ENCODE measurements around the gene TCL1A. TPM values are rescaled to one million over a fixed set of nuclear protein-coding genes. Genes with fewer than 3 reads are reported as not detected.
"Not testable (repeated sequence)": the region's sequence is repeated elsewhere in the genome, so short reads cannot be mapped to it uniquely, and the experiment has no call there.

Gene TCL1A
- total RNA-seq = 10 to 100 TPM in 1 of 4 donors, 1 to 10 TPM in 1, not detected in 2; 3.2 to 14.9 TPM

GRCh38 chr14:95713596-95714371, at the start of gene TCL1A:
Gene TCL1A, minus strand, starts transcription at chr14:95714125. Its CDS starts 59 bp downstream, at chr14:95714066.
- Histone ChIP-seq H3K4me3 (peak within 1 kb of the TSS in 1 of 4 donors; percentile 18), H3K4me1 (no peaks in the 10 kb centered on the region), H3K27ac (peak within 1 kb of the TSS in 1 of 4 donors; percentile 53), H3K36me3 (no peaks in the 10 kb centered on the region), H3K9me3 (no peaks in the 10 kb centered on the region), H3K27me3 (peaks cover 0 to 6% of the 10 kb centered on the region in 2 donors)
- DNase-seq = peak in 2 of 3 donors; percentile 57 to 67
- no peak for TF ChIP-seq POLR2A (IDR thresholded peaks at IDR 0.05)
- no peak for TF ChIP-seq CTCF (IDR thresholded peaks at IDR 0.05)

- H3K36me3 ChIP-seq, H3K27ac ChIP-seq, DNase-seq, H3K27me3 ChIP-seq, H3K4me1 ChIP-seq, H3K9me3 ChIP-seq, H3K4me3 ChIP-seq: not testable (repeated sequence)
Measured at GRCh38 chr14:95763032-95763431, 49.1 kb upstream of the TCL1A start.

- H3K36me3 ChIP-seq = no peaks in the 10 kb centered on the region
- no peaks in the 10 kb centered on the region for H3K27me3 ChIP-seq
- TF ChIP-seq CTCF (IDR thresholded peaks at IDR 0.05) = no peak
- no peak for TF ChIP-seq POLR2A (IDR thresholded peaks at IDR 0.05)
- no peak for DNase-seq
- no peaks in the 10 kb centered on the region for H3K4me1 ChIP-seq
- H3K4me3 ChIP-seq = no peak overlapping the region
- H3K27ac ChIP-seq = no peak overlapping the region
- no peaks in the 10 kb centered on the region for H3K9me3 ChIP-seq
Measured at GRCh38 chr14:95761436-95761835, 47.5 kb upstream of the TCL1A start.

- no peak for DNase-seq
- no peaks in the 10 kb centered on the region for H3K9me3 ChIP-seq
- H3K4me3 ChIP-seq = no peak overlapping the region
- no peak for TF ChIP-seq CTCF (IDR thresholded peaks at IDR 0.05)
- no peak for TF ChIP-seq POLR2A (IDR thresholded peaks at IDR 0.05)
- H3K36me3 ChIP-seq = no peaks in the 10 kb centered on the region
- H3K4me1 ChIP-seq = no peaks in the 10 kb centered on the region
- no peak overlapping the region for H3K27ac ChIP-seq
- H3K27me3 ChIP-seq = no peaks in the 10 kb centered on the region
Measured at GRCh38 chr14:95760596-95760995, 46.7 kb upstream of the TCL1A start.

- H3K4me3 ChIP-seq = no peak overlapping the region
- DNase-seq = no peak
- H3K27me3 ChIP-seq = no peaks in the 10 kb centered on the region
- H3K36me3 ChIP-seq = no peaks in the 10 kb centered on the region
- no peaks in the 10 kb centered on the region for H3K4me1 ChIP-seq
- TF ChIP-seq CTCF (IDR thresholded peaks at IDR 0.05) (no peak), POLR2A (IDR thresholded peaks at IDR 0.05) (no peak)
- no peak overlapping the region for H3K27ac ChIP-seq
- no peaks in the 10 kb centered on the region for H3K9me3 ChIP-seq
Measured at GRCh38 chr14:95759941-95760340, 46.0 kb upstream of the TCL1A start.

GRCh38 chr14:95758331-95758730, 44.4 kb upstream of the TCL1A start:
- TF ChIP-seq POLR2A (IDR thresholded peaks at IDR 0.05) (no peak), CTCF (IDR thresholded peaks at IDR 0.05) (no peak)
- H3K27ac ChIP-seq = no peak overlapping the region
- H3K36me3 ChIP-seq = no peaks in the 10 kb centered on the region
- DNase-seq = no peak
- H3K4me1 ChIP-seq = no peaks in the 10 kb centered on the region
- no peaks in the 10 kb centered on the region for H3K27me3 ChIP-seq
- H3K4me3 ChIP-seq = no peak overlapping the region
- H3K9me3 ChIP-seq = no peaks in the 10 kb centered on the region

Measured in Peyer's patch (tissue), 4 donors.